GM18907 (cell line): ENCODE measurements around the gene FAAP24.
"Not testable (repeated sequence)": the region's sequence is repeated elsewhere in the genome, so short reads cannot be mapped to it uniquely, and the experiment has no call there.

ENCODE experiments used
- ATAC-seq: cut with Tn5 transposase; IDR thresholded peaks from one replicate; pipeline ENCODE4 v1.9.1; 2021; ENCODE audit warnings: mild to moderate bottlenecking, moderate library complexity; ENCODE audit not compliant: unreplicated experiment

The FAAP24 gene

GRCh38 chr19:32971715-32972540 lies at the start of gene FAAP24, which contains the start of gene CEP89:
Gene FAAP24, plus strand, starts transcription at chr19:32972242. Its CDS starts 955 bp downstream, at chr19:32973197.
Gene CEP89, minus strand, starts transcription at chr19:32971958. Its CDS starts 84 bp downstream, at chr19:32971874.
- ATAC-seq, result peak; percentile 97

DNA sequence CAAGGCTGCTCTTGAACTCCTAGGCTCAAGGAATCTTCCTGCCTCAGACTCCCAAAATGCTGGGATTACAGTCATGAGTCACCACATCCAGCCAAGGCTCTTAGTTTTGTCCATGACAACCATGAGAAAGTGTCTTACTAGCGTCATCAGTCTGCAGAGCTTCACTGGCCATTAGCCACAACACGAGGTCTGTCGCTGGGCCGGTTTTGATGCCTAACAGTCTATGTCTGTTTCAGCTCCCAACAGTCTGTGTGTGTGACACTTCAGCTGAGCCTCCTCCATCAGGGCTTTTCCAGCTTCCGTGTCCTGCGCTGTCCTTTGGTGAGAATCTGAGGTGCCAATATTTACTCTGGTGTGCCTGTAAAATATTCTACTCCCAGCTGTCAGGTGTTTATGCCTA lies 47.8 kb upstream of the FAAP24 start:
- ATAC-seq, result no peak

- no peak for ATAC-seq
Measured at GRCh38 chr19:32928806-32929205, 43.2 kb upstream of the FAAP24 start.

DNA sequence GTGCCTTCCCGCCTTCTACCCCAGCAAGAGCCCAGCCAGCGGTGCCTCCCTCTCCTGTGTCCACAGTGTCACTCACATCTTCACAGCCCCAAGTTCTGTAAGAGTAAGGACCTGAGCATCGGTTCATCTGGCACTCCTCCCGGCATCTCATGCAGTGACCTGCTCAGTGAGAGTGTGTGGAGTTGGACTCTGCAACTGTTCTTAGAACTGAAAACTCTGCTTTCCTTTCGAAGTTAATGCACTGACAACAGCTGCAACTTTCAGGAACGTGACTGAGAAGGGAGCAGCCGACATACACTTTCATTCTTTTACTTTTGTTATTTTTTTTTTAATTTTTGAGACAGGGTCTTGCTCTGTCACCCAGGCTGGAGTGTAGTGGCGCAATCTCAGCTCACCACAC lies 41.5 kb upstream of the FAAP24 start:
- ATAC-seq, result no peak

- no peak for ATAC-seq
Measured at GRCh38 chr19:32933571-32933970, 38.5 kb upstream of the FAAP24 start.

DNA sequence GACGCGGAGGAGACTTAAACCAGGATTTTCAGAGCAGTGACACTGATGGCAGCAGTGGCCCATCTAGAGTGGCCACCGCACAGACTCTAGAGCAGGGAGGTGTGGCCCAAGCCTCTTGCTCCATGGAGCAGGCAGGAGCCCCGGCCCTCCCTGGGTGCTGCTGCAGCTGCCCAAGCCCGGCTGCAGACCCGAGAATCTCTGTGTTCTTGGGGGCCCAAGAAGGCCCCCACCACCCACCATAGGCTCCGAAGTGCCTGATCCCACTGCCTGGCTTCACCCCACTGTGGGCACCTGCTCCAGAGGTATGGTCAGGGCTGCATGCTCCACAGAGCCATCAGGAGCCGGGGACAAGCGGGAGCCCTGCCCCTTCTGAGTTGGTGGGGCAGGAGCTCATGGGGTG lies 36.4 kb upstream of the FAAP24 start:
- ATAC-seq, result no peak

- ATAC-seq, result no peak
Measured at GRCh38 chr19:32936065-32936464, 36.0 kb upstream of the FAAP24 start.

GRCh38 chr19:32941273-32941672 lies 30.8 kb upstream of the FAAP24 start:
- not testable (repeated sequence) for ATAC-seq

GRCh38 chr19:32945260-32945659 lies 26.8 kb upstream of the FAAP24 start:
- ATAC-seq, result no peak

GRCh38 chr19:32966750-32967149 lies 5.3 kb upstream of the FAAP24 start:
- no peak for ATAC-seq

DNA sequence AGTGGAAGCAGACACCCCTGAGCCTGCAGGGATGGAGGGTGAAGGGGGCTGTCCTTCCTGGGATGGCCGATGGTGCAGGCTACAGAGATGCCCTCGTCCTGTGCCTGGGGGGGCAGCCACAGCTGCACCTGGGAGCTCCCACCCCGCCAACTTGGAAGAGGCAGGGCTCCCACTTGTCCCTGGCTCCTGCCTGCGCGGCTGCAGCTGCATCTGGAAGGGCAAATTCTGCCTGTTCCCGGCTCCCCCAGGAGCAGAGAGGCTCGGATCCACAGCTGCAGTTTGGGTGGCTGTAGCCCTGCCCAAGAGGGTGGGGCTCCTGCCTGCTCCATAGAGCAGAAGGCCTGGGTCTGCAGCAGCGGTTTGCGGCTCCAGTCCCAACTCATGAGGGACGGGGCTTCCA lies 2.5 kb upstream of the FAAP24 start:
- no peak for ATAC-seq

DNA sequence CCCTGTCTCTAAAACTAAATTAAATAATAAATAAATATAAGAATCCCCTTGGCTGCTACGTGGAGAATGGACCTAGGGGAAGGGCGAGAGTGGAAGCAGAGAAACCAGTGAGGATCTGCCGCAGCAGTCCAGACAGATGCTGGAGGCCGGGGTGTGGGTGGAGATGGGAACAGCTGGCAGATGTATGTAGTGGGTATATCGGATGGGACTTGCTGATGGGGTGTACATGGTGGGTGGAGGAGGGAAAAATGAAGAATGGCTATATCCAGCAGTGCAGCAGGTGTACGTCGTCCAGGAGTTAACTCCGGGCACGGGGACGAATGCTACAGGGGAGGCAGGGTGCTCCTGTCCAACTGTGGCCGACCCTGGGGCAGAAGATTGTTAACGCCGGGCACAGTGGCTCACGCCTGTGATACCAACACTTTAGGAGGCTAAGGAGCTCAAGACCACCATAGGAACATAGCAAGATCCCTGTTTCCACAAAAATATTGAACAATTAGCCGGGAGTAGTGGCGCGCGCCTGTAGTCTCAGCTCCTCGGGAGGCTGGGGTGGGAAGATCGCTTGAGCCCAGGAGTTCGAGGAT lies 938 bp upstream of the FAAP24 start:
- ATAC-seq, result no peak

GRCh38 chr19:32976223-32976805 lies 4.3 kb downstream of the FAAP24 start:
- no peak for ATAC-seq

GRCh38 chr19:32977280-32977679 lies 5.2 kb downstream of the FAAP24 start:
- no peak for ATAC-seq

- not testable (repeated sequence) for ATAC-seq
Measured at GRCh38 chr19:32977813-32978212, 5.8 kb downstream of the FAAP24 start.

DNA sequence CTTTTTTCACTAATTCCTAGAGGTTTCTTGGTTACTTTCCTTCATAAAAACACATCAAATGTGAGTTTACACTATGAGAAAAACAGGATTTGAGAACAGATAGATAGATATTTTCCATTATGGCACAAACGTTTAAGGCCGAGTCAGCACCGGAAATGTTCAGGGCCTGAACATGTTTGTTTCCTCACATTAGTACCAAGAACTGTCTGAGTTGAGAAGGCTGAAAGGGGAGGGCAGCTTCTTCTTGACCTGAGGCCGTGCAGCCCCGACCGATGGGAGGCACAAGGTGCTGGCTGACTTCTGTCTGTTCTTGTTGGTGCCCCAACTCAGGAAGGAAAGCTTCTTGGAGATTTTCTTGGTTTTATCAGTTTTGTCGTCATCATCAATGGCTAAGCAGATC lies 7.8 kb downstream of the FAAP24 start:
- ATAC-seq, result not testable (repeated sequence)

GRCh38 chr19:32982488-32982887 lies 10.4 kb downstream of the FAAP24 start:
- ATAC-seq, result not testable (repeated sequence)

DNA sequence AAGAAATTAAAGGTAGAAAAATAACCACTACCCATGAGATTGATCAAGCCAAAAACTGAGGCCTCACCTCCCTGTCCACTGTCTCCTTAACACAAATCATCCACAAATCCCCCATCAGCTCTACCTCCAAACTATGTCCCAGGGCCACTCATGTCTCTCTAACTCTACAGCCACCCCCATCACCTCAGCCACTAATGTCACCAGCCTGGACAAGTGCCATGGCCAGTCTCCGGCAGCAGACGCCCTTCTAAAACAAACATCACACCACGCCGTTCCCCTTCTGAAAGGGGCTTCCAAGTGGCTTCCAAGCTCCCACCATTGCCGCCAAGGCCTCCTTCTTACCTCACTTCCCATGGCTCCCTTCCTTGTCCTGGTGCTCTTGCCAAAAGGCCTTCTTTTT lies 16.2 kb downstream of the FAAP24 start:
- ATAC-seq, result not testable (repeated sequence)

DNA sequence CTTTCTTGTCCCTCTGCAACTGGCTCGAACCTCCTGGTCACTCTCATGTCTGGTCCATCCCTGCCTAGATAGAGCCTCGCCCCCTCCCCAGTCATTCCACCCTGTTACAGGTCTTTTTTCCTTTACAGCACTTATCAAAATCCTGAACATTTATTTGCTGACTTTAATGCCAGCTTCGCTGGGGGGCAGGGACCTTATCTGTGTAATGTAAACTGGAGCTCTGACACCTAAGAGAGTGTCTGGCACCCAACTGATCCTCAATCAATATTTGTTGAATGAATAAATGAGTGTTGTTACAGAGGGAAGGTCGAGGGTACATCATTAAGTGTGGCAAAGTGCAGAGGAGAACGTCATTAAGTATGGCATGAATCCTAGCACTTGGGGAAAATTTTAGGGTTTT lies 16.7 kb downstream of the FAAP24 start:
- ATAC-seq, result no peak

DNA sequence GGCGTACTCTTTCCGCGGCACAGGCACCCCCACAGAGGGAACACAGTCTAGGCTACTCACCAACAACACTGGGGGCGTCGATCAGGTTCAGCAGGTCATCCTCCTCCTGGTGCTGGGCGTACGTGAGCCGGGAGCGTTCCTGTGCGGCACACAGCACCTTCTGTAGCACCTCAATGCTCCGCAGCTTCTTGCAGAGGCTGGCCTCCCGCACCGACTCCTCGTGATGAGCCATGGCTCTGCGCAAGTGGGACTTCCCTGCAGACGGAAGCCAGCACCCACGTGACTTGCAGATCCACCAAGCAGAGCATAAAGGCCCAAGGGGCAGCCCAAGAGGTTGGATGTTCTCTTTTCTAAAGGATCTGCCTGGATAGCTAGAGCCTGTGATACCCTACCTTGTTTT lies 23.9 kb downstream of the FAAP24 start:
- not testable (repeated sequence) for ATAC-seq

DNA sequence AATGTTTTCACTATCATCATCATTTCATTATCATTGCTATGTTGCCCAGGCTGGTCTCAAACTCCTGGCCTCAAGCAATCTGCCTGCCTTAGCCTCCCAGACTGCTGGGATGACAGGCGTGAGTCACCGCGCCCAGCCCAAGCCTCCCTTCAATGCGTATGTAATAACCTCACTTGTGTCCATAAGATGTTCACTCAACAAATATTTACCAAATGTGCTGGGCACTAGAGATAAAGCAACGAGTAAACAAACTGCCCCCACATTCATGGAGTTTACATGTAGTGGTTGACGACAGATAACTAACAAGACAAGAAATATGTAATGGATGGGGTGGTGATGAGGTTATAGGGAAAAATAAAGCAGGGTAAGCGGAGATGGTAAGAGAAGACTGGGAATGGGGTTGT lies 25.0 kb downstream of the FAAP24 start:
- ATAC-seq, result not testable (repeated sequence)
